ENCODE results near the gene NYNRIN.
"Not testable (repeated sequence)": the region's sequence is repeated elsewhere in the genome, so short reads cannot be mapped to it uniquely, and the experiment has no call there.

NYNRIN gene

GRCh38 chr14:24369907-24370687, 28.7 kb upstream of the NYNRIN start:
- DNase-seq, result no peak

GRCh38 chr14:24370748-24371147, 28.1 kb upstream of the NYNRIN start:
- DNase-seq, result no peak

- DNase-seq, result not testable (repeated sequence)
Observed at GRCh38 chr14:24371605-24372004, 27.2 kb upstream of the NYNRIN start.

GRCh38 chr14:24372701-24373416, 25.9 kb upstream of the NYNRIN start:
- no peak for DNase-seq

- no peak for DNase-seq
Observed at GRCh38 chr14:24376448-24377070, 22.2 kb upstream of the NYNRIN start.

GRCh38 chr14:24377126-24377525, 21.7 kb upstream of the NYNRIN start:
- DNase-seq, result no peak

GRCh38 chr14:24377657-24378056, 21.1 kb upstream of the NYNRIN start:
- no peak for DNase-seq

GRCh38 chr14:24378327-24378726, 20.5 kb upstream of the NYNRIN start:
- DNase-seq, result no peak

- peak; percentile 14 for DNase-seq
Observed at GRCh38 chr14:24378981-24379906, 19.6 kb upstream of the NYNRIN start.

GRCh38 chr14:24379907-24380730, 18.7 kb upstream of the NYNRIN start:
- DNase-seq, result no peak

- no peak for DNase-seq
Observed at GRCh38 chr14:24381363-24382063, 17.3 kb upstream of the NYNRIN start.

- no peak for DNase-seq
Observed at GRCh38 chr14:24382064-24382371, 16.8 kb upstream of the NYNRIN start.

GRCh38 chr14:24384169-24384568, 14.6 kb upstream of the NYNRIN start:
- no peak for DNase-seq

- no peak for DNase-seq
Observed at GRCh38 chr14:24385524-24385923, 13.3 kb upstream of the NYNRIN start.

GRCh38 chr14:24387009-24387345, 11.8 kb upstream of the NYNRIN start:
- no peak for DNase-seq

- DNase-seq, result not testable (repeated sequence)
Observed at GRCh38 chr14:24387579-24387978, 11.2 kb upstream of the NYNRIN start.

- DNase-seq, result no peak
Observed at GRCh38 chr14:24388474-24389179, 10.2 kb upstream of the NYNRIN start.

- DNase-seq, result no peak
Observed at GRCh38 chr14:24389226-24389848, 9.5 kb upstream of the NYNRIN start.

GRCh38 chr14:24390701-24391468, 7.9 kb upstream of the NYNRIN start:
- DNase-seq, result no peak
